ENCODE measurements around the gene PKD1L1.

DNA sequence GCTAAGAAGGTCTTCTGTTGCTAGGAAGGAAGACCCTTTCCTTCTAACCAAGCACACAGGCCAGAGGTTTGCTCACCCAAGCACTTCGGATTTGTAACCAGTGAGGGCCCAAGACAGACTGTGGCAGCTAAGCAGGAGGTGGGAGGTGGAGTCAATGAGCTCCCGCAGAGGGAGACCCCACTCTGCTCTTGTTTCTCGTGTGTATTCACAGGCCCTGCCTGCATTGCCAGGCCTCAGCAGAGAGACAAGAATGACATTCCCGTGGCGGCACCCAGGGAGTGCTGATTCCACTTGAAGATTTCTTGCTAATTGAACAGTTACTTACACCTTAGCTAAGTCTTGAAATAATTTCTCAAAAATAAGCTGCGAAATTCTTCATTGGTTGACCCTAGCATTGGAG, 13.4 kb downstream of the PKD1L1 start:
- TF ChIP-seq, protein P1, sequence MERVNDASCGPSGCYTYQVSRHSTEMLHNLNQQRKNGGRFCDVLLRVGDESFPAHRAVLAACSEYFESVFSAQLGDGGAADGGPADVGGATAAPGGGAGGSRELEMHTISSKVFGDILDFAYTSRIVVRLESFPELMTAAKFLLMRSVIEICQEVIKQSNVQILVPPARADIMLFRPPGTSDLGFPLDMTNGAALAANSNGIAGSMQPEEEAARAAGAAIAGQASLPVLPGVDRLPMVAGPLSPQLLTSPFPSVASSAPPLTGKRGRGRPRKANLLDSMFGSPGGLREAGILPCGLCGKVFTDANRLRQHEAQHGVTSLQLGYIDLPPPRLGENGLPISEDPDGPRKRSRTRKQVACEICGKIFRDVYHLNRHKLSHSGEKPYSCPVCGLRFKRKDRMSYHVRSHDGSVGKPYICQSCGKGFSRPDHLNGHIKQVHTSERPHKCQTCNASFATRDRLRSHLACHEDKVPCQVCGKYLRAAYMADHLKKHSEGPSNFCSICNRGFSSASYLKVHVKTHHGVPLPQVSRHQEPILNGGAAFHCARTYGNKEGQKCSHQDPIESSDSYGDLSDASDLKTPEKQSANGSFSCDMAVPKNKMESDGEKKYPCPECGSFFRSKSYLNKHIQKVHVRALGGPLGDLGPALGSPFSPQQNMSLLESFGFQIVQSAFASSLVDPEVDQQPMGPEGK (CRISPR knock-in tag; IDR thresholded peaks at IDR 0.05; ENCODE audit: borderline replicate concordance): no peak
- TF ChIP-seq, protein P2, sequence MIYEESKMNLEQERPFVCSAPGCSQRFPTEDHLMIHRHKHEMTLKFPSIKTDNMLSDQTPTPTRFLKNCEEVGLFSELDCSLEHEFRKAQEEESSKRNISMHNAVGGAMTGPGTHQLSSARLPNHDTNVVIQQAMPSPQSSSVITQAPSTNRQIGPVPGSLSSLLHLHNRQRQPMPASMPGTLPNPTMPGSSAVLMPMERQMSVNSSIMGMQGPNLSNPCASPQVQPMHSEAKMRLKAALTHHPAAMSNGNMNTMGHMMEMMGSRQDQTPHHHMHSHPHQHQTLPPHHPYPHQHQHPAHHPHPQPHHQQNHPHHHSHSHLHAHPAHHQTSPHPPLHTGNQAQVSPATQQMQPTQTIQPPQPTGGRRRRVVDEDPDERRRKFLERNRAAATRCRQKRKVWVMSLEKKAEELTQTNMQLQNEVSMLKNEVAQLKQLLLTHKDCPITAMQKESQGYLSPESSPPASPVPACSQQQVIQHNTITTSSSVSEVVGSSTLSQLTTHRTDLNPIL (CRISPR knock-in tag; IDR thresholded peaks at IDR 0.05; ENCODE audit: low read depth): no peak
- TF ChIP-seq, protein P3, sequence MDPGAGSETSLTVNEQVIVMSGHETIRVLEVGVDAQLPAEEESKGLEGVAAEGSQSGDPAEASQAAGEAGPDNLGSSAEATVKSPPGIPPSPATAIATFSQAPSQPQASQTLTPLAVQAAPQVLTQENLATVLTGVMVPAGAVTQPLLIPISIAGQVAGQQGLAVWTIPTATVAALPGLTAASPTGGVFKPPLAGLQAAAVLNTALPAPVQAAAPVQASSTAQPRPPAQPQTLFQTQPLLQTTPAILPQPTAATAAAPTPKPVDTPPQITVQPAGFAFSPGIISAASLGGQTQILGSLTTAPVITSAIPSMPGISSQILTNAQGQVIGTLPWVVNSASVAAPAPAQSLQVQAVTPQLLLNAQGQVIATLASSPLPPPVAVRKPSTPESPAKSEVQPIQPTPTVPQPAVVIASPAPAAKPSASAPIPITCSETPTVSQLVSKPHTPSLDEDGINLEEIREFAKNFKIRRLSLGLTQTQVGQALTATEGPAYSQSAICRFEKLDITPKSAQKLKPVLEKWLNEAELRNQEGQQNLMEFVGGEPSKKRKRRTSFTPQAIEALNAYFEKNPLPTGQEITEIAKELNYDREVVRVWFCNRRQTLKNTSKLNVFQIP (CRISPR knock-in tag; IDR thresholded peaks at IDR 0.05; ENCODE audit: borderline replicate concordance, low read depth): no peak
- TF ChIP-seq ZFP30 (CRISPR knock-in tag; IDR thresholded peaks at IDR 0.05): no peak
- TF ChIP-seq RARB (CRISPR knock-in tag; IDR thresholded peaks at IDR 0.05): no peak
- no peak for TF ChIP-seq ESRRG (CRISPR knock-in tag; IDR thresholded peaks at IDR 0.05)
